ENCODE results near the gene ETFRF1.

ETFRF1 gene

DNA sequence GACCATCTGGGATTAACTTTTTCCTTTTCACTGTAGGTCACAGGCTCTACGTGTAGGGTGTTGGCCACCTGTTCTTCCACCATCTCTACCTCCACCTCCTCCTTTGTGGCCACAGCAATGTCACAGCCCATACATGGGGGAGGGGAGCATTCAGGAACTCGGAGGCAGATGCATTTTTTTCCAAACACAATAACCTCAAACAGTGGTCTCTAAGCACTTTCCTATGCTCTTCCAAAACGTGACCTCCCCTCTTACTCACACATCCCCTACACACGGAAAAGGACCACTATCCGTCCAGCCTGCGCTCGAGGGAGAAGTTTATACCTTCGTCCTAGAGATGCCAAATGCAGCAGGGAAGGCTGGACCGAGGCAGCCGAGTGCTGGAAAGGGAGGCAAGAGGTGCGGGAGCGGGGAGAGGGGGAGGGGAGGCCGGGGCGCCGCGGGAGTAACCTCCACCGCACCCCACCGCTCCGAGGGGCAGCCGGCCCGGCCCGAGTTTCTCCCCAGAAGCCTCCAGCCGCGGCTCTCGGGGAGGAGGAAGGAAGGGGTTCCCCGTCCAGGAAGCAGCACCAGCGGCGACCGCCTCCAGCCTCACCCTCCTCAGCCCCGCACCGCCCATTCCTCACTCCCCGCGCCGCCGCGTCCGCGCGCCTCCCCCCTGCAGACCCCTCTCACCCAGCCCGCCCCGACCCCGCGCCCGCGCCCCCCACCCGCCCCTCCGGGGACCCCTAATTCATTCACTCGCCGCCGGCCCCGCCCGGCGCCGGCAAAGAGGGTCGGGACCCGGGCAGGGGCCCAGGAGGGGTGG, 55.1 kb downstream of the ETFRF1 start:
- peak; percentile 70 for ATAC-seq
- H3K9me3 Mint-ChIP-seq: no peaks in the 10 kb centered on the region
- peak; percentile 31 to 76 for DNase-seq (ENCODE audit: low spot score in 2 of 2)
- peaks cover 31% of the 10 kb centered on the region for H3K4me1 Mint-ChIP-seq
- peak overlapping the region; percentile 83 for H3K4me3 Mint-ChIP-seq
- H3K36me3 Mint-ChIP-seq: peaks cover 44% of the 10 kb centered on the region
- peak overlapping the region; percentile 89 for H3K27ac Mint-ChIP-seq

DNA sequence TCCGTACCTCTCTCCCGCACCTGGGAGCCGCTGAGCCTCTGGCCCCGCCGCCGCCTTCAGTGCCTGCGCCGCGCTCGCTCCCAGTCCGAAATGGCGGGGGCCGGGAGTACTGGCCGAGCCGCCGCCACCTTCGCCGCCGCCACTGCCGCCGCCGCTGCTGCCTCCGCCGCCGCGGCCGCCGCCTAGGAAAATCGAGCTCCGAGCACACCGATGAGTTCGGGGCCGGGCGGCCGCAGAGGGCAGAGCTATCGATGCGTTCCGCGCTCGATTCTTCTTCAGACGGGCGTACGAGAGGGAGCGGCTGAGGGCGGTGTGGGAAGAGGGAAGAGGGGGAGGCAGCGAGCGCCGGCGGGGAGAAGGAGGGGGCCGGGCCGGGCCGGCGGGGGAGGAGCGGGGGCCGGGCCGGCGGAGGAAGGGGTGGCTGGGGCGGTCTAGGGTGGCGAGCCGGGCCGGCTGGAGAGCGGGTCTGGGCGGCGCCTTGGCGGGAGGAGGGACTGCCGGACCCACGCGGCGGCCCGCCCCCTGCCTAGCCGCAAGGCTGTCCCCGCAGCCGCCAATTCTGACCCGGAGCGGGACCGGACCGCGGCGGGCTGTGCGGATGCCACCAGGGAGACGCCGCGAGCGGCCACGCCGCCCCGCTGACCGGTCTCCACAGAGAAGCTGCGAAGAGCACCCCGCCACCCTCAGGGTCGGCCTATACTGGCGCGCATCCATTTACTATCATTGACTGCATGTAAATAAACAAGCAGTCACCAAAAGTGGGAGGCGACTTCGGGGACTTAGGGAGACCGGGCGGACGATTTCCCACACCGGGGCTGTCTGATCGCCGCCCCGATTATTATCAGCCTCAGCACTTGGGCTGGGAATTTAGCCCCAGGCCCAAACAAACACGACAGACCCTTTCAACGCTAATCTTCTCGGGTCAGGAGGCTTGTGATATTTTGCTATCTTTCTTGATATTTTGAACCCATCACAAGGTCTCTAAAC, 56.0 kb downstream of the ETFRF1 start, which contains the start of gene KRAS:
Gene KRAS, minus strand, starts transcription at position 186 of the 987 bp plus-strand sequence.
- ATAC-seq (peak; percentile 92), DNase-seq (ENCODE audit: low spot score in 2 of 2) (peak; percentile 82 to 94)
- peak within 1 kb of the TSS; percentile 83 for H3K4me3 Mint-ChIP-seq
- peaks cover 25% of the 10 kb centered on the region for H3K4me1 Mint-ChIP-seq
- H3K9me3 Mint-ChIP-seq: no peaks in the 10 kb centered on the region
- H3K27ac Mint-ChIP-seq: peak within 1 kb of the TSS; percentile 89
- peaks cover 35% of the 10 kb centered on the region for H3K36me3 Mint-ChIP-seq

- H3K4me3 Mint-ChIP-seq: peak overlapping the region; percentile 83
- peaks cover 30% of the 10 kb centered on the region for H3K36me3 Mint-ChIP-seq
- H3K4me1 Mint-ChIP-seq: peaks cover 21% of the 10 kb centered on the region
- no peak for DNase-seq (ENCODE audit: low spot score in 2 of 2)
- no peaks in the 10 kb centered on the region for H3K9me3 Mint-ChIP-seq
- ATAC-seq: no peak
- no peak overlapping the region for H3K27ac Mint-ChIP-seq
Measured at GRCh38 chr12:25251769-25252168, 56.7 kb downstream of the ETFRF1 start.

- Mint-ChIP-seq H3K4me3 (no peak overlapping the region), H3K36me3 (peaks cover 30% of the 10 kb centered on the region), H3K27ac (no peak overlapping the region), H3K4me1 (peaks cover 16% of the 10 kb centered on the region), H3K9me3 (no peaks in the 10 kb centered on the region)
- DNase-seq (ENCODE audit: low spot score in 2 of 2) (no peak), ATAC-seq (no peak)
Measured at GRCh38 chr12:25252946-25253345, 57.9 kb downstream of the ETFRF1 start.

GRCh38 chr12:25253371-25254068, 58.5 kb downstream of the ETFRF1 start:
- DNase-seq (ENCODE audit: low spot score in 2 of 2): no peak
- no peak for ATAC-seq
- H3K4me1 Mint-ChIP-seq: peaks cover 16% of the 10 kb centered on the region
- H3K4me3 Mint-ChIP-seq: no peak overlapping the region
- no peak overlapping the region for H3K27ac Mint-ChIP-seq
- H3K9me3 Mint-ChIP-seq: no peaks in the 10 kb centered on the region
- H3K36me3 Mint-ChIP-seq: peaks cover 25% of the 10 kb centered on the region

- Mint-ChIP-seq H3K4me3 (no peak overlapping the region), H3K9me3 (no peaks in the 10 kb centered on the region), H3K27ac (no peak overlapping the region), H3K4me1 (peaks cover 11% of the 10 kb centered on the region), H3K36me3 (peaks cover 17% of the 10 kb centered on the region)
- no peak for ATAC-seq
- DNase-seq (ENCODE audit: low spot score in 2 of 2): no peak
Measured at GRCh38 chr12:25254271-25254880, 59.3 kb downstream of the ETFRF1 start.
